A172 (cell line): ENCODE results near the gene PSPH. TPM values are rescaled to one million over a fixed set of nuclear protein-coding genes. Genes with fewer than 3 reads are reported as not detected.
"Not testable (repeated sequence)": the region's sequence is repeated elsewhere in the genome, so short reads cannot be mapped to it uniquely, and the experiment has no call there.

Experiments used
- DNase-seq: peaks from one replicate; pipeline ENCODE4 v3.0.0-alpha.2; 2015; ENCODE audit warnings: low spot score
- total RNA-seq: library from RNA; depleted of rRNA; stranded (reverse); fragments of >200 nt; shearing (Covaris generic); gene quantifications from 2 replicates; pipeline ENCODE4 v1.2.3, GENCODE V29; 2014

PSPH gene
- total RNA-seq, 1 experiment from 2014 or later, result 98.8 TPM

- DNase-seq, result no peak
These were observed 12.2 kb upstream of the PSPH start for GRCh38 chr7:56063500-56063881.

- DNase-seq, result peak; percentile 97
These were observed 11.1 kb upstream of the PSPH start for GRCh38 chr7:56062382-56062781.

- DNase-seq, result no peak
These were observed 2.7 kb upstream of the PSPH start for GRCh38 chr7:56053993-56054392.

GRCh38 chr7:56053379-56053778 is 2.1 kb upstream of the PSPH start:
- no peak for DNase-seq

GRCh38 chr7:56051053-56051338 is 248 bp downstream of the PSPH start:
- no peak for DNase-seq

GRCh38 chr7:56048763-56049162 is 2.5 kb downstream of the PSPH start:
- peak; percentile 35 for DNase-seq

- DNase-seq, result no peak
These were observed 3.0 kb downstream of the PSPH start for GRCh38 chr7:56048245-56048644.

GRCh38 chr7:56047446-56048116 is 3.7 kb downstream of the PSPH start:
- DNase-seq, result not testable (repeated sequence)

- peak; percentile 50 for DNase-seq
These were observed 4.4 kb downstream of the PSPH start for GRCh38 chr7:56046721-56047445.

GRCh38 chr7:56045758-56046157 is 5.5 kb downstream of the PSPH start:
- not testable (repeated sequence) for DNase-seq

- DNase-seq, result no peak
These were observed 10.5 kb downstream of the PSPH start for GRCh38 chr7:56040730-56041129.

- peak; percentile 83 for DNase-seq
These were observed 17.4 kb downstream of the PSPH start for GRCh38 chr7:56033671-56034432.

- not testable (repeated sequence) for DNase-seq
These were observed 18.7 kb downstream of the PSPH start for GRCh38 chr7:56032578-56032977.

GRCh38 chr7:56031556-56031955 is 19.7 kb downstream of the PSPH start:
- not testable (repeated sequence) for DNase-seq

- DNase-seq, result no peak
These were observed 20.9 kb downstream of the PSPH start for GRCh38 chr7:56030340-56030739.

GRCh38 chr7:56028942-56029630 is 22.2 kb downstream of the PSPH start:
- DNase-seq, result peak; percentile 27

- no peak for DNase-seq
These were observed 24.7 kb downstream of the PSPH start for GRCh38 chr7:56026538-56026937.

- no peak for DNase-seq
These were observed 27.7 kb downstream of the PSPH start for GRCh38 chr7:56023500-56023899.

- no peak for DNase-seq
These were observed 31.7 kb downstream of the PSPH start for GRCh38 chr7:56019501-56019900.

GRCh38 chr7:56017015-56017414 is 34.2 kb downstream of the PSPH start:
- not testable (repeated sequence) for DNase-seq

GRCh38 chr7:56009695-56010094 is 41.5 kb downstream of the PSPH start:
- no peak for DNase-seq

- no peak for DNase-seq
These were observed 43.4 kb downstream of the PSPH start for GRCh38 chr7:56007891-56008290.
